CD4-positive, alpha-beta T cell treated with Interferon gamma for 1 hour (primary cell): ENCODE data around the gene PAQR9.
"Not testable (repeated sequence)": the region's sequence is repeated elsewhere in the genome, so short reads cannot be mapped to it uniquely, and the experiment has no call there.

Experiments
- DNase-seq: peaks from one replicate; pipeline ENCODE4 v3.0.0-alpha.2; 2020

Gene PAQR9

GRCh38 chr3:142963516-142964448, at the start of gene PAQR9:
TSS of gene PAQR9 (minus strand) at chr3:142963674. CDS start at chr3:142963336, 338 bp downstream.
- DNase-seq: no peak

- DNase-seq: no peak
These were observed 48.2 kb upstream of the PAQR9 start for GRCh38 chr3:143011705-143012104.

- no peak for DNase-seq
These were observed 46.5 kb upstream of the PAQR9 start for GRCh38 chr3:143010024-143010423.

- no peak for DNase-seq
These were observed 41.3 kb upstream of the PAQR9 start for GRCh38 chr3:143004823-143005222.

- DNase-seq: no peak
These were observed 39.3 kb upstream of the PAQR9 start for GRCh38 chr3:143002727-143003126.

- peak; percentile 4 for DNase-seq
These were observed 38.7 kb upstream of the PAQR9 start for GRCh38 chr3:143002083-143002712.

GRCh38 chr3:143001369-143002082, 38.1 kb upstream of the PAQR9 start, which contains the start of gene U2SURP:
TSS of gene U2SURP (plus strand) at chr3:143001570. CDS start at chr3:143001629, 59 bp downstream.
- peak; percentile 92 for DNase-seq

GRCh38 chr3:143001034-143001368, 37.5 kb upstream of the PAQR9 start:
- DNase-seq: no peak

- no peak for DNase-seq
These were observed 37.1 kb upstream of the PAQR9 start for GRCh38 chr3:143000528-143000927.

- no peak for DNase-seq
These were observed 36.4 kb upstream of the PAQR9 start for GRCh38 chr3:142999881-143000280.

GRCh38 chr3:142998439-142998838, 35.0 kb upstream of the PAQR9 start:
- no peak for DNase-seq

- no peak for DNase-seq
These were observed 33.9 kb upstream of the PAQR9 start for GRCh38 chr3:142997330-142997729.

- DNase-seq: peak; percentile 54
These were observed 30.5 kb upstream of the PAQR9 start for GRCh38 chr3:142993958-142994442.

GRCh38 chr3:142992323-142992722, 28.8 kb upstream of the PAQR9 start:
- no peak for DNase-seq

GRCh38 chr3:142990721-142991120, 27.2 kb upstream of the PAQR9 start:
- no peak for DNase-seq

GRCh38 chr3:142988826-142989225, 25.4 kb upstream of the PAQR9 start:
- DNase-seq: not testable (repeated sequence)

- not testable (repeated sequence) for DNase-seq
These were observed 24.7 kb upstream of the PAQR9 start for GRCh38 chr3:142988221-142988620.

GRCh38 chr3:142987707-142988106, 24.2 kb upstream of the PAQR9 start:
- no peak for DNase-seq

GRCh38 chr3:142987080-142987700, 23.7 kb upstream of the PAQR9 start:
- no peak for DNase-seq

- DNase-seq: no peak
These were observed 20.8 kb upstream of the PAQR9 start for GRCh38 chr3:142984255-142984654.

GRCh38 chr3:142983318-142983717, 19.8 kb upstream of the PAQR9 start:
- DNase-seq: no peak

- DNase-seq: no peak
These were observed 18.7 kb upstream of the PAQR9 start for GRCh38 chr3:142982038-142982773.
